HepG2 (cell line): Measurements from ENCODE around the gene ACTN3. TPM values are rescaled to one million over a fixed set of nuclear protein-coding genes. Genes with fewer than 3 reads are reported as not detected.

ENCODE experiments used
- ASH2L ChIP-seq: fragments of 300-600, 200-600 bp; sonication (generic); IDR thresholded peaks from 2 replicates; pipeline ENCODE4 v1.7.0; 2017; ENCODE audit warnings: low read depth, mild to moderate bottlenecking, moderate library complexity, mixed read lengths, low read length; ENCODE audit not compliant: insufficient read length
- ATAD3A ChIP-seq: sonication (generic); formaldehyde crosslinking; IDR thresholded peaks from 2 replicates; pipeline ENCODE4 v1.4.0; 2020; ENCODE audit warnings: missing genetic modification reagents
- BRCA1 ChIP-seq: sonication (generic); formaldehyde crosslinking; IDR thresholded peaks from 2 replicates; pipeline ENCODE4 v1.4.0; 2020; ENCODE audit warnings: missing genetic modification reagents
- EP300 ChIP-seq, 3 experiments: sonication (generic) in 1 of 3; formaldehyde crosslinking in 1 of 3; IDR thresholded peaks; 2 replicates each; pipeline versions ENCODE4 v1.5.1 to v1.6.1; 2011 to 2020; ENCODE audit warnings: low read depth in 2 of 3, low read length in 2 of 3, borderline replicate concordance in 1 of 3, improper control_type of control experiment in 1 of 3, mild to moderate bottlenecking in 1 of 3, missing genetic modification reagents in 1 of 3, moderate library complexity in 1 of 3
- EZH2 ChIP-seq: conservative IDR thresholded peaks from 2 replicates; pipeline ENCODE4 v1.6.1; 2012; ENCODE audit warnings: mild to moderate bottlenecking, low read depth, low read length, moderate library complexity
- HDAC2 ChIP-seq: sonication (generic); formaldehyde crosslinking; IDR thresholded peaks from 2 replicates; pipeline ENCODE4 v1.4.0; 2020; ENCODE audit warnings: missing genetic modification reagents
- KLF15 ChIP-seq: sonication (generic); formaldehyde crosslinking; IDR thresholded peaks from 2 replicates; pipeline ENCODE4 v1.8.1; 2023; ENCODE audit warnings: borderline replicate concordance, mild to moderate bottlenecking, inconsistent platforms, missing genetic modification reagents, mixed read lengths
- MBD4 ChIP-seq: IDR thresholded peaks from 2 replicates; pipeline ENCODE4 v1.6.1; 2012; ENCODE audit warnings: low read length, inconsistent platforms, borderline replicate concordance
- NFE2L1 ChIP-seq: sonication (generic); formaldehyde crosslinking; IDR thresholded peaks from 2 replicates; pipeline ENCODE4 v1.4.0; 2020; ENCODE audit warnings: missing genetic modification reagents, mild to moderate bottlenecking, borderline replicate concordance
- YEATS2 ChIP-seq: sonication (generic); formaldehyde crosslinking; IDR thresholded peaks from 2 replicates; pipeline ENCODE4 v1.4.0; 2020; ENCODE audit warnings: missing genetic modification reagents, borderline replicate concordance
- ZBTB34 ChIP-seq: sonication (generic); formaldehyde crosslinking; IDR thresholded peaks from 2 replicates; pipeline ENCODE4 v1.8.0; 2022; ENCODE audit warnings: mild to moderate bottlenecking, missing genetic modification reagents
- ZBTB38 ChIP-seq: sonication (generic); formaldehyde crosslinking; IDR thresholded peaks from 2 replicates; pipeline ENCODE4 v1.5.1; 2020; ENCODE audit warnings: mild to moderate bottlenecking, missing genetic modification reagents
- ZBTB7A ChIP-seq: sonication (generic); formaldehyde crosslinking; IDR thresholded peaks from 2 replicates; pipeline ENCODE4 v1.8.0; 2022; ENCODE audit warnings: mild to moderate bottlenecking, missing genetic modification reagents
- ZMYM4 ChIP-seq: sonication (generic); formaldehyde crosslinking; IDR thresholded peaks from 2 replicates; pipeline ENCODE4 v1.8.1; 2023; ENCODE audit warnings: mild to moderate bottlenecking, missing genetic modification reagents
- ZNF597 ChIP-seq: sonication (generic); formaldehyde crosslinking; IDR thresholded peaks from 2 replicates; pipeline ENCODE4 v1.5.0; 2020; ENCODE audit warnings: missing genetic modification reagents
- ZNF614 ChIP-seq: IDR thresholded peaks from 2 replicates; pipeline ENCODE4 v1.6.1; 2018; ENCODE audit warnings: missing biosample characterization, missing genetic modification reagents, inconsistent platforms, borderline replicate concordance
- ZNF670 ChIP-seq: sonication (generic); formaldehyde crosslinking; IDR thresholded peaks from 2 replicates; pipeline ENCODE4 v1.8.0; 2022; ENCODE audit warnings: mild to moderate bottlenecking, missing genetic modification reagents, borderline replicate concordance
- ZNF674 ChIP-seq: sonication (generic); formaldehyde crosslinking; IDR thresholded peaks from 2 replicates; pipeline ENCODE4 v1.5.0; 2020; ENCODE audit warnings: low read depth, mild to moderate bottlenecking, missing genetic modification reagents
- ZNF709 ChIP-seq: sonication (generic); formaldehyde crosslinking; IDR thresholded peaks from 2 replicates; pipeline ENCODE4 v1.5.0; 2020; ENCODE audit warnings: mild to moderate bottlenecking, missing genetic modification reagents
- ZNF746 ChIP-seq: sonication (generic); formaldehyde crosslinking; IDR thresholded peaks from 2 replicates; pipeline ENCODE4 v1.8.0; 2022; ENCODE audit warnings: mild to moderate bottlenecking, missing genetic modification reagents
- polyA plus RNA-seq, 8 experiments: library from polyadenylated mRNA; depleted of rRNA in 3 of 8; stranded (reverse) in 7 of 8; unstranded in 1 of 8; fragments of >200 nt; fragmentation: Illumina TruSeq in 4 of 8; extraction: Trizol in 4 of 8; gene quantifications; 2 replicates each; pipeline versions ENCODE4 v1.2.1 to v1.2.3, GENCODE V29; 2011 to 2016; ENCODE audit warnings: low read depth in 4 of 8, missing spikeins in 1 of 8, mixed read lengths in 1 of 8; ENCODE audit not compliant: insufficient read depth in 1 of 8
- total RNA-seq, 5 experiments: library from RNA; depleted of rRNA; stranded (reverse); fragments of >200 nt; fragmentation: Illumina TruSeq; extraction: Trizol; gene quantifications; 2 replicates each; pipeline ENCODE4 v1.2.3, GENCODE V29; 2016; ENCODE audit warnings: low read depth in 1 of 5
- TF ChIP-seq, protein P1 (sequence below): sonication (generic); formaldehyde crosslinking; IDR thresholded peaks from 2 replicates; pipeline ENCODE4 v1.5.0; 2020; ENCODE audit warnings: missing genetic modification reagents, mild to moderate bottlenecking, borderline replicate concordance
- TF ChIP-seq, protein P2 (sequence below): sonication (generic); formaldehyde crosslinking; IDR thresholded peaks from 2 replicates; pipeline ENCODE4 v1.4.0; 2020; ENCODE audit warnings: missing genetic modification reagents; ENCODE audit errors: not compliant biosample characterization

The ACTN3 gene
- total and polyA plus RNA-seq, 2 of the 13 experiments (the other 11 are each of a cell fraction or from before 2014, with no cell fraction given) = 0.04 to 0.09 TPM

GRCh38 chr11:66592457-66593302 lies 46.0 kb downstream of the ACTN3 start, which contains the start of the genes CCDC87 and CCS (continued):
- 0 out of 2 replicates have a peak, but pooled peaks have one; percentile 43 for TF ChIP-seq ZBTB34 (CRISPR knock-in tag)
- TF ChIP-seq ZMYM4 (CRISPR knock-in tag) = peak; percentile 69
- TF ChIP-seq ZNF670 (CRISPR knock-in tag) = no peak
- no peak for TF ChIP-seq EZH2
- no peak for TF ChIP-seq ATAD3A (CRISPR knock-in tag)
- no peak for TF ChIP-seq EP300 (IDR thresholded peaks at IDR 0.05; ENCODE audit: low read depth in 2 of 2, low read length in 2 of 2)
- peak; percentile 42 for TF ChIP-seq EP300 (CRISPR knock-in tag; IDR thresholded peaks at IDR 0.05; ENCODE audit: borderline replicate concordance)
- 0 out of 2 replicates have a peak, but pooled peaks have one; percentile 40 for TF ChIP-seq ZNF674
- TF ChIP-seq KLF15 (CRISPR knock-in tag) = no peak; the same call in 1 of the 2 replicates
- 0 out of 2 replicates have a peak, but pooled peaks have one; percentile 84 for TF ChIP-seq BRCA1
- TF ChIP-seq, protein P1, sequence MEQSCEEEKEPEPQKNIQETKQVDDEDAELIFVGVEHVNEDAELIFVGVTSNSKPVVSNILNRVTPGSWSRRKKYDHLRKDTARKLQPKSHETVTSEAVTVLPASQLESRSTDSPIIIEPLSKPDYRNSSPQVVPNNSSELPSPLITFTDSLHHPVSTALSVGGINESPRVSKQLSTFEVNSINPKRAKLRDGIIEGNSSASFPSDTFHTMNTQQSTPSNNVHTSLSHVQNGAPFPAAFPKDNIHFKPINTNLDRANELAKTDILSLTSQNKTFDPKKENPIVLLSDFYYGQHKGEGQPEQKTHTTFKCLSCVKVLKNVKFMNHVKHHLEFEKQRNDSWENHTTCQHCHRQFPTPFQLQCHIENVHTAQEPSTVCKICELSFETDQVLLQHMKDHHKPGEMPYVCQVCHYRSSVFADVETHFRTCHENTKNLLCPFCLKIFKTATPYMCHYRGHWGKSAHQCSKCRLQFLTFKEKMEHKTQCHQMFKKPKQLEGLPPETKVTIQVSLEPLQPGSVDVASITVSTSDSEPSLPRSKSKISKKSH (CRISPR knock-in tag) = peak; percentile 78; the same call in 1 of the 2 replicates
- TF ChIP-seq, protein P2, sequence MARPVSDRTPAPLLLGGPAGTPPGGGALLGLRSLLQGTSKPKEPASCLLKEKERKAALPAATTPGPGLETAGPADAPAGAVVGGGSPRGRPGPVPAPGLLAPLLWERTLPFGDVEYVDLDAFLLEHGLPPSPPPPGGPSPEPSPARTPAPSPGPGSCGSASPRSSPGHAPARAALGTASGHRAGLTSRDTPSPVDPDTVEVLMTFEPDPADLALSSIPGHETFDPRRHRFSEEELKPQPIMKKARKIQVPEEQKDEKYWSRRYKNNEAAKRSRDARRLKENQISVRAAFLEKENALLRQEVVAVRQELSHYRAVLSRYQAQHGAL (CRISPR knock-in tag) = peak; percentile 88
- TF ChIP-seq ZNF614 (CRISPR knock-in tag) = peak; percentile 74; the same call in 1 of the 2 replicates
- TF ChIP-seq YEATS2 (CRISPR knock-in tag) = peak; percentile 61; the same call in 1 of the 2 replicates
- TF ChIP-seq ZNF597 (CRISPR knock-in tag) = no peak
- TF ChIP-seq ZNF746 (CRISPR knock-in tag) = no peak; the same call in 1 of the 2 replicates
- no peak for TF ChIP-seq ZBTB7A (CRISPR knock-in tag)
- TF ChIP-seq MBD4 = no peak
- peak; percentile 88 for TF ChIP-seq HDAC2 (CRISPR knock-in tag)
- peak; percentile 97 for TF ChIP-seq ZNF709 (CRISPR knock-in tag)
- TF ChIP-seq ASH2L = peak; percentile 65
- no peak for TF ChIP-seq NFE2L1 (CRISPR knock-in tag)
- TF ChIP-seq ZBTB38 (CRISPR knock-in tag) = peak; percentile 99
